Stomach (tissue), 9 donors: Measurements from ENCODE around the gene PDAP1. TPM values are rescaled to one million over a fixed set of nuclear protein-coding genes. Genes with fewer than 3 reads are reported as not detected.

Experiments used
- DNase-seq, 2 donors: peaks; one replicate each; pipeline versions ENCODE4 v3.0.0 to v3.0.0-alpha.2; 2013 to 2019
- H3K27ac ChIP-seq, 5 donors: fragments of 200-600 bp in 4 of 5; sonication (generic) in 4 of 5; one replicate each; pipeline ENCODE4 v1.5.1; 2013 to 2019; ENCODE audit warnings: mild to moderate bottlenecking in 1 of 5, moderate library complexity in 1 of 5
- H3K27me3 ChIP-seq, 3 donors: fragments of 200-600 bp; sonication (generic); one replicate each; pipeline ENCODE4 v1.5.1; 2017 to 2019; ENCODE audit warnings: mixed run types in 1 of 3
- H3K36me3 ChIP-seq, 4 donors: fragments of 200-600 bp; sonication (generic); 1 replicate in 3 of 4; 2 replicates in 1 of 4; pipeline ENCODE4 v1.5.1; 2016 to 2019
- H3K4me1 ChIP-seq, 4 donors: fragments of 200-600 bp; sonication (generic); one replicate each; pipeline ENCODE4 v1.5.1; 2016 to 2019
- H3K4me3 ChIP-seq, 4 donors: fragments of 200-600 bp; sonication (generic) in 3 of 4; one replicate each; pipeline ENCODE4 v1.5.1; 2016 to 2019; ENCODE audit warnings: mild to moderate bottlenecking in 1 of 4
- H3K9me3 ChIP-seq, 4 donors: fragments of 200-600 bp; sonication (generic); one replicate each; pipeline ENCODE4 v1.5.1; 2016 to 2019
- EP300 ChIP-seq: sonication (generic); formaldehyde crosslinking; IDR thresholded peaks from one replicate; pipeline ENCODE4 v1.6.1; 2017; ENCODE audit warnings: antibody characterized with exemption
- POLR2A ChIP-seq, 4 donors: fragments of 450-650 bp; IDR thresholded peaks; one replicate each; pipeline ENCODE4 v1.6.1; 2016; ENCODE audit warnings: antibody characterized with exemption in 4 of 4, control low read depth in 2 of 4, mild to moderate bottlenecking in 1 of 4, moderate library complexity in 1 of 4
- POLR2AphosphoS5 ChIP-seq, 3 donors: sonication (generic); formaldehyde crosslinking; IDR thresholded peaks; one replicate each; pipeline ENCODE4 v1.6.1; 2016; ENCODE audit warnings: antibody characterized with exemption in 3 of 3
- WGBS, 5 donors: extraction: QIAGEN DNeasy Blood & Tissue Kit in 3 of 5; methylation state at CpG; one replicate each; pipeline versions ENCODE4 v1.1.5 to v1.1.7; 2013 to 2018; 5-methylcytosine and 5-hydroxymethylcytosine counted together
- intact Hi-C: fragments of 100-400 bp; cut with DNase I; formaldehyde crosslinking; loops from one replicate; pipeline ENCODE4 v1.15.1; 2023; ENCODE audit warnings: low total_unique reads
- polyA plus RNA-seq, 3 donors: library from polyadenylated mRNA; stranded (reverse); fragments of 200-250 nt; gene quantifications; one replicate each; pipeline ENCODE4 v1.2.3, GENCODE V29; 2013
- total RNA-seq, 5 donors: library from RNA; depleted of rRNA; stranded (reverse); fragments of >200 nt; gene quantifications; one replicate each; pipeline versions ENCODE4 v1.1.0 to v1.2.3, GENCODE V29; 2014 to 2016
- TF ChIP-seq, protein P1 (sequence below), 7 experiments: fragments of 450-650 bp in 4 of 7; fragments of 200-600 bp in 3 of 7; sonication (generic) in 3 of 7; IDR thresholded peaks; one replicate each; pipeline ENCODE4 v1.5.1; 2016 to 2019; ENCODE audit warnings: antibody characterized with exemption in 7 of 7, control low read depth in 2 of 7, mild to moderate bottlenecking in 1 of 7
- donor health status: healthy with polysubstance abuse.
- donor health status: Bipolar disorder and iron deficiency.
- donor health status: healthy.

PDAP1 gene
- total and polyA plus RNA-seq, 8 donors: 22.8 to 153 (median 79.7) TPM

DNA sequence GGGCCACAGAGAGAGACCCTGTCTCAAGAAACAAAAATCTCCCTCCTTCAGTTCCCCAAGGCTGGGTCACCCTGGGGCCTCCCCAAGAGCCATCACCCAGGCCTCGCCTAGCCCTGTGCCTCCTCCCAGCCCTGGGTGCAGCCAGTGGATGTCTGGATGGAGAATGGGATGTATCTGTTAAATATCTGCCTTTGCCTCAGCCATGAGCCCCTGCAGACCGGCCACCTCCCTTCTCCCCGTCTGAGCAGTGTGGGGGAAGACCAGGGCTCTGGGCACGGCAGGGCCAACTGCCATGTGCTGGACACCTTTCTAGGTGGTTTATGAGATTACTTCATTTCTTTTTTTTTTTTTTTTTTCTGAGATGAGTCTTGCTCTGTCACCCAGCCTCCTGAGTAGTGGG is 23.9 kb downstream of the PDAP1 start:
- no peak overlapping the region for H3K27ac ChIP-seq
- TF ChIP-seq POLR2A (IDR thresholded peaks at IDR 0.05) (no peak), EP300 (no peak), POLR2AphosphoS5 (IDR thresholded peaks at IDR 0.05) (no peak)
- TF ChIP-seq, protein P1, sequence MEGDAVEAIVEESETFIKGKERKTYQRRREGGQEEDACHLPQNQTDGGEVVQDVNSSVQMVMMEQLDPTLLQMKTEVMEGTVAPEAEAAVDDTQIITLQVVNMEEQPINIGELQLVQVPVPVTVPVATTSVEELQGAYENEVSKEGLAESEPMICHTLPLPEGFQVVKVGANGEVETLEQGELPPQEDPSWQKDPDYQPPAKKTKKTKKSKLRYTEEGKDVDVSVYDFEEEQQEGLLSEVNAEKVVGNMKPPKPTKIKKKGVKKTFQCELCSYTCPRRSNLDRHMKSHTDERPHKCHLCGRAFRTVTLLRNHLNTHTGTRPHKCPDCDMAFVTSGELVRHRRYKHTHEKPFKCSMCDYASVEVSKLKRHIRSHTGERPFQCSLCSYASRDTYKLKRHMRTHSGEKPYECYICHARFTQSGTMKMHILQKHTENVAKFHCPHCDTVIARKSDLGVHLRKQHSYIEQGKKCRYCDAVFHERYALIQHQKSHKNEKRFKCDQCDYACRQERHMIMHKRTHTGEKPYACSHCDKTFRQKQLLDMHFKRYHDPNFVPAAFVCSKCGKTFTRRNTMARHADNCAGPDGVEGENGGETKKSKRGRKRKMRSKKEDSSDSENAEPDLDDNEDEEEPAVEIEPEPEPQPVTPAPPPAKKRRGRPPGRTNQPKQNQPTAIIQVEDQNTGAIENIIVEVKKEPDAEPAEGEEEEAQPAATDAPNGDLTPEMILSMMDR (IDR thresholded peaks at IDR 0.05): no peak
- peaks cover 30 to 59% (median 45%) of the 10 kb centered on the region in 4 donors for H3K36me3 ChIP-seq

DNA sequence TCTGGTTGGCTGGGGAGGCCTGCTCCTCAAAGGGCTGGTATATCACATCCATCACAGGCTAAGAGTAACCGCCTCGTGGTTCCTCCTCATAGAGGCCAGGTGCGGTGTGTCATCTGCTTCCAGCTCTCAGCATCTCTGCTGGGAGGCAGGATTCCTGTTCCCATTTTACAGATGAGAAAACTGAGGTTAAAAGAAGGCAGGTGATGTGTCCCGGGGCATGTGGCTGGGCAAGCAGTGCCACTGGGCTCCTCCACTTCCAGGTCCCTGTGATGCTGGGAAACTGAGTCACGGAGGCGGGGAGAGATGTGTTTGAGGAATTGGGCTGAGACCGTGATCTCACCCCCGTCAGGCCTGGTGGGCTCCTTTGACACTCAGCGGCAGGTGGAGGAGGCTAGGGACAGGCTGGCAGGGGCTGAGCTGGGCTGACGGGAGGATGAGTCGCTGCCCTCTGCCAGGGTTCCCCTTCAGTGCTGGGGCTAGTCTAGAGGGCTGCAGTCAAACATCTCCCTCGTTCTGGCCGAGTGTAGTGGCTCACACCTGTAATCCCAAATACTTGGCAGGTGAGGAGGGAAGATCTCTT is 24.5 kb downstream of the PDAP1 start:
- Histone ChIP-seq H3K27ac (no peak overlapping the region), H3K9me3 (no peaks in the 10 kb centered on the region), H3K36me3 (peaks cover 23 to 53% (median 39%) of the 10 kb centered on the region in 4 donors), H3K27me3 (no peaks in the 10 kb centered on the region), H3K4me1 (peaks cover 28 to 47% (median 29%) of the 10 kb centered on the region in 4 donors), H3K4me3 (no peak overlapping the region)
- WGBS, 5 donors: 91 to 99% (median 93%) methylated on average over 8 to 13 of the region's 13 CpGs
- no peak for DNase-seq
- intact Hi-C loops: no loop called here
- TF ChIP-seq, protein P1 (IDR thresholded peaks at IDR 0.05): no peak
- TF ChIP-seq EP300: no peak
- TF ChIP-seq POLR2A (IDR thresholded peaks at IDR 0.05): no peak
- no peak for TF ChIP-seq POLR2AphosphoS5 (IDR thresholded peaks at IDR 0.05)

More for the DNA sequence above, 23.9 kb downstream of the PDAP1 start:
- Histone ChIP-seq H3K27me3 (no peaks in the 10 kb centered on the region), H3K9me3 (no peaks in the 10 kb centered on the region), H3K4me3 (no peak overlapping the region), H3K4me1 (peaks cover 21 to 41% (median 23%) of the 10 kb centered on the region in 4 donors)
- DNase-seq: no peak
- intact Hi-C loops: no loop called here
- WGBS, 5 donors: 89 to 95% (median 91%) methylated on average over 4 of the region's 4 CpGs

GRCh38 chr7:99383203-99383602 is 25.2 kb downstream of the PDAP1 start:
- peaks cover 20 to 49% (median 34%) of the 10 kb centered on the region in 4 donors for H3K36me3 ChIP-seq
- no peak overlapping the region for H3K27ac ChIP-seq
- H3K4me3 ChIP-seq: no peak overlapping the region
- H3K9me3 ChIP-seq: no peaks in the 10 kb centered on the region
- no peaks in the 10 kb centered on the region for H3K27me3 ChIP-seq
- intact Hi-C loops: no loop called here
- TF ChIP-seq POLR2AphosphoS5 (IDR thresholded peaks at IDR 0.05) (no peak), EP300 (no peak), POLR2A (IDR thresholded peaks at IDR 0.05) (no peak)
- TF ChIP-seq, protein P1 (IDR thresholded peaks at IDR 0.05): no peak
- peaks cover 30 to 54% (median 32%) of the 10 kb centered on the region in 4 donors for H3K4me1 ChIP-seq
- WGBS, 5 donors: 89 to 97% (median 90%) methylated on average over 10 of the region's 10 CpGs
- no peak for DNase-seq

DNA sequence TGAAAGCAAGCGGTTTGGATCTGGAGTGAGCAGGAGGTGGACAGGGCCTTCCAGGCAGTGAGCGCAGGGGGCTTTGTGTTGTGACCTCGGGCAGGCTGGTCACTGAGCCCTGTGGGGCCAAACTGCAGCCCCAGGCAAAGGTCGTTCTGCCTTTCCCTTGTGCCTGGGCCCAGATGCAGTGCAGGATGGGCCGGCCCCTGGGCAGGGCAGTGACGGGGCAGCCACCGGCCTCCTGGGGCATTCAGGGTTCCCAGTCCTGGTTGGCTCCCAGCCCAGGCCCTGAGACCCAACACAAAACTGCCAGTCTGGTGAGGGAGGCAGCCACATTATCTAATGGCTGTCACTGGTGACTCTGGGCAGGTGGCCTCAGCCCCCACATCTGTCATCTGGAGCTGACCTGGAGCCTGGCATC is 26.7 kb downstream of the PDAP1 start:
- no peak overlapping the region for H3K4me3 ChIP-seq
- peaks cover 30 to 69% (median 37%) of the 10 kb centered on the region in 4 donors for H3K4me1 ChIP-seq
- DNase-seq: no peak
- peaks cover 13 to 47% (median 30%) of the 10 kb centered on the region in 4 donors for H3K36me3 ChIP-seq
- no peaks in the 10 kb centered on the region for H3K9me3 ChIP-seq
- WGBS, 5 donors: 51 to 63% (median 58%) methylated on average over 1 to 7 of the region's 7 CpGs
- H3K27ac ChIP-seq: peak overlapping the region in 2 of 5 donors; percentile 87 to 88
- intact Hi-C loops: no loop called here
- TF ChIP-seq EP300: no peak
- no peak for TF ChIP-seq POLR2A (IDR thresholded peaks at IDR 0.05)
- no peaks in the 10 kb centered on the region for H3K27me3 ChIP-seq
